ENCODE results near the gene CEP128.

The CEP128 gene

DNA sequence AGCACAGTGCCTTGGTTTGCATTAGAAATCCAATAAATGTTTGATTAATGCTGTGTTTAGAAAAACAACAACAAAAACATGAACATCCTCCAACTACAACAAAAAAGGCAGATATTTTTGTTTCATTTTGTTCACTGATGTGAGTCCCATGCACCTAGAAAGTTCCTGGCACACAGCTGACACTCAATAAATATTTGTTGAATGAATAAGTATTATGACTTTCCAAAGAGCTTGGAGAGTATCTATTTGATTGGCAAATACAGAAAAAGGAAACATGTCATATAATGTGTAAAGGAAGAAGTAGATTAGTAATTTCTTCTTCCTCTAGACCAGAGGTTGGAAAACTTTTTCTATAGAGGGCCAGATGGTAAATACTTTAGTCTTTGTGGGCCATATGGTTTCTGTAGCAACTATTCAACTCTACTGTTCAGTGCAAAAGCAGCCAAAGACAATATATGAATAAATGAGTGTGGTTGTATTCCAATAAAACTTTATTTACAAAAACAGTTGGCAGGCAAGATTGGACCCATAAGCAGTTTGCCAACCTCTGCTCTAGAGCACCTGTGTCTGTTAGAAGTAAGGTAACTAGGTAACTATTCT lies 417.9 kb downstream of the CEP128 start:
- DNase-seq: no peak

GRCh38 chr14:80522936-80523335 lies 418.6 kb downstream of the CEP128 start:
- no peak for DNase-seq

GRCh38 chr14:80522411-80522810 lies 419.1 kb downstream of the CEP128 start:
- DNase-seq: no peak

GRCh38 chr14:80521456-80521855 lies 420.1 kb downstream of the CEP128 start:
- no peak for DNase-seq

GRCh38 chr14:80519002-80519401 lies 422.5 kb downstream of the CEP128 start:
- no peak for DNase-seq

- no peak for DNase-seq
Measured at GRCh38 chr14:80518173-80518572, 423.4 kb downstream of the CEP128 start.

GRCh38 chr14:80507292-80507869 lies 434.2 kb downstream of the CEP128 start:
- DNase-seq: no peak

DNA sequence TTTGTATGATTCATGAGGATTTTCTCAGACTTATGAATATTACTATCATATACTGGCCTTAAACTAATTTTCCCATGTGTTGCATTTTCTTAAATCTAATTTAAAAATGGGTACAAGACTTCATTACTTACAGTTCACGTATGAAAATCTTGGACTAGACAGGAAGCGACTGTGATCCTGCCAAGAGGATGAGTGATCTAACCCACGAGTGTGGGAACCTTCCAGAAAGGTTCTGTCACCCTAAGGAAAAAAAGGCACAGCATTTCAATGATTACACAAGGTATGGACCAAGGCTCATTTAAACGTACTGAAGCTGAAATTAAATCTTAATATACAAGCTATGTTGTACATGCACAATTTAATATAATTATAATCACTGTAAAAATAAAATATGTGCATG lies 436.8 kb downstream of the CEP128 start:
- DNase-seq: no peak

DNA sequence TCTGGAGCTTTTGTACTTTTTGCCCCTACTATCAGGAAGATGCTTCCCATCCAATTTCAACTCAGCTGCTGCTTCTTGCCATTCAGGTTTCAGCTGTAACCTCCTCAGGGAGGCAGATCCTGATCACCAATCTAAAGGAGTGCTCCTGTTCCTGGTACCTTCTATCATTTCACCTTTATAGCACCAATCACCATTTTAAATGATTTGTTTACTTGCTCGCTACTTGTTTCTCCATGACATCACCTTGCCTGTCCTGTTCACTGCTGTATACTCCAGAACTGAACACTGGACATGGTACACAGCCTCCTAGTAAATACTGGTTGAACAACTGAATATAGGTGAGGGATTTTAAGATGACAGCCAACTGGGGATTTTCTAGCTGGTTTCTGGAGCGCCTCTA lies 443.0 kb downstream of the CEP128 start:
- no peak for DNase-seq

DNA sequence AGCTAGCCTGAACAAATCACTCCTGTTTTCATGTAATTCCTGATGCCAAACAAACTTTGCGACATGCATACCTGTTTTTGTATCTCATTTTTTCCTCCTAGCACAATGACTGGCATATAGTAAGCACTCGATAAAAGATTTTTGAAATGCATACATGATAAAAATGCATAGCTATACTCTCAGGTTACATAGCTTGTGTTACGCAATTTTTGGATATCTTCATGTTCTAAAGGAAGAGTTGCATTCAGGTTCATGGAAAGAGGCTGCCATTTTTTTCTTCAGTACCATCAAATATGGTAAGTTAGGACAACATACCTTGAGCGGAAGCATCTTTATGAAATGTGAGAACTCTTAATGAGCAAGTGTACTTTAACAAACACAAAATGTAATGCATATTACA lies 445.4 kb downstream of the CEP128 start:
- no peak for DNase-seq

DNA sequence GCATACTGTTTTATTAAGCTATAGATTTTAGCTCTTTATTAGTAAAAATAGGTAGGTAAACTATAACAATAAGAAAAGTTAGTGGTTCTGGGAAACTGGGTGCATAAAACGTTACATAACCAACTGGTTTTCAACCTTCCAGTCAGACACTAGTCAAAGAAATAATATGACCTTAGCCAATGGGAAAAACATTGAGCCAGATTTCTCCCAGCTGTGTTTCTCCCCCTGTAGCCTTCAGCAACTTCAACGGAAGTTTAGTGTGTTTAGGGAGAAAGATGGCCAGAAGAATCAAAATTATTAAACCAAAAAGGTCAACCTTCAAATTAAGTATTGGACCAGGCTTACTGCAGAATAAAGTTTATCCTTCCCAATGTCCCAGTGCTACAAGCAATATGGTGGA lies 446.8 kb downstream of the CEP128 start:
- DNase-seq: no peak

DNA sequence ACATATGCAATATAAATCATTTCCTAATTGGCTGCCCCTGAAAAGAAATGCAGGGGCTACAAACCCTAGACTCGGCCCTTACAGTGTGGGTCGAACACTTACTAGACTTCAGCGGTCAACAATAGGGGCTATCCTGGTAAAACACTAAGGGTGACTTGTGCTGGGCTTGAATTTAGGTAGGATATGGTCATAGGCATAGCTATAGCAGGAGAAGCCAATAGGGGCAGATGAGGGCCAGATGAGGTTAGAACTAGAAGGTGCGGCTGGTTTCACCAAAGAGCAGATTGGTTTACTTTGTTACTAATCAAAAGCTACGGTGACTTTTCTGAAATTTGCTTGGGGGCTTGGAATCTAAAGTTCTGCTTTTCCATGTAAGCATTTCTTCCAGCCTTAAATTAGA lies 447.9 kb downstream of the CEP128 start:
- DNase-seq: no peak

DNA sequence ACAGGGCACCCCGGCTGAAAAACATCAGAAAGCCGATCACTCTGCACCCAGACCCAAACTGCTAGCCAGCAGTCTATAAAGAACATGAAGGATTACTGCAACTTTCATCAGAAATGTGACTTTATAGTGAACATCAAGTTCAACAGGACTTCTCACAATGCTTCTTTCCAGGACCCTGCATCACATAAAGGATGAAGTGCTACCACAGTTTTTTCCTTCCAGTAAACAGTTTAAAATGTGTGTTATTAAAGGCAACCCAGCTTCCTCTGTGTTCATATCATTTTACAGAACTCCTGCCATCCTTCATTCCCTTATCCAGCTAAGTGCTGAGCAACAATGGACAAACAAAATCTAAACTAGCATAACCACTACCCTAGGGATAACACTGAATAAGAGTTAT lies 449.9 kb downstream of the CEP128 start:
- DNase-seq: no peak

- no peak for DNase-seq
Measured at GRCh38 chr14:80491131-80491530, 450.4 kb downstream of the CEP128 start.

- no peak for DNase-seq
Measured at GRCh38 chr14:80489513-80489912, 452.0 kb downstream of the CEP128 start.

- no peak for DNase-seq
Measured at GRCh38 chr14:80485764-80486163, 455.8 kb downstream of the CEP128 start.

- no peak for DNase-seq
Measured at GRCh38 chr14:80483331-80483730, 458.2 kb downstream of the CEP128 start.

- no peak for DNase-seq
Measured at GRCh38 chr14:80477388-80478160, 464.0 kb downstream of the CEP128 start.

- no peak for DNase-seq
Measured at GRCh38 chr14:80475074-80475473, 466.5 kb downstream of the CEP128 start.

GRCh38 chr14:80468331-80469122 lies 473.0 kb downstream of the CEP128 start:
- DNase-seq: no peak

DNA sequence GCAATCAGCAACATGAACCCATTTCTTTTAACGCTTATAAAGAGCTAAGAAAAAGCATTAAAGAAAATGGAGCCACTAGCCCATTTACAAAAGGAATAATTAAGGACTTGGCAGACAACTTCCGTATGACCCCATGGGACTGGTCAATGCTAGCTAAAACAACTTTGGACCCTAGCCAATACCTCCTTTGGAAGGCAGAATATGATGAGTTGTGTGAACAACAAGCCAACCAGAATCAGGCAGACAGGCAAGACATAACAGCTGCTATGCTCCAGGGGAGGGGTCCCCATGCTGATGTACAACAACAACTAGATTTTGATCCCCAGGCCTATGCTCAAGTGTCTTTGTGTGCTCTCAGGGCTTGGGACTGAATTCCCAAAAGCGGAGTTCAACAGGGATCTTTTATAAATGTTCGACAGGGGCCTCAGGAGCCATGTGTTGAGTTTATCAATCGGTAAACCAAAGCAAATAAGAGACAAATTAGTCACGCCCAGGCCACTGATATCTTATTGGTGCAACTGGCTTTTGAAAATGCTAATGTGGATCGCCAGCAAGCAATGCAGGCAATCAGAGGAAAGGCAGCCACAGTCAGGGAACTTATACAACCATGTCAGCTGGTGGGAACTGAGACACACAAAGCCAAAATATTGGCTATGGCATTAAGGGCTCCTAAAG lies 475.9 kb downstream of the CEP128 start:
- no peak for DNase-seq

GRCh38 chr14:80464531-80465149 lies 476.9 kb downstream of the CEP128 start:
- no peak for DNase-seq

GRCh38 chr14:80456209-80456608 lies 485.3 kb downstream of the CEP128 start:
- DNase-seq: no peak
